LNCAP (cell line): ENCODE data around the gene OR4C6.

ENCODE experiments used
- TF ChIP-seq, protein P1 (sequence below): fragments of 450-650 bp; IDR thresholded peaks from 2 replicates; pipeline ENCODE4 v1.5.1; 2017; ENCODE audit warnings: mild to moderate bottlenecking

Gene OR4C6

DNA sequence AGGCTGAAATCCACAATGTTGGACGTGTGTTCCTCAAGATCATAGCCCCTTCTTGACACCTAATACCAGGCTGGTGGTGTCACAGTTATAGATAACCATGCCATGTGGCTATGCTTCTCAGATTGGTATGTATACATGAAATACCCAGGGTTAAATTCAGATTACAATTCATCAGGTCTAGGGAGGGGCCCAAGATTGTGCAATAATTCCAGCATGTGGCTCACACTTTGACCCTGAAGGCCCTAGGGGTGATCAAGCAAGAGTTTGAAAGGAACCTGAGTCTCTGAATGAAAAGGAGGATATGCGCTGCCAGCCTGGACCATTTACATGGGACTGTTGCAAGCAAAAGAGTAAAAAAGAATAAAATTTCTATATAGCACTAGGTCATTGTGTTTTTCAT lies 7.4 kb downstream of the OR4C6 start:
- TF ChIP-seq, protein P1, sequence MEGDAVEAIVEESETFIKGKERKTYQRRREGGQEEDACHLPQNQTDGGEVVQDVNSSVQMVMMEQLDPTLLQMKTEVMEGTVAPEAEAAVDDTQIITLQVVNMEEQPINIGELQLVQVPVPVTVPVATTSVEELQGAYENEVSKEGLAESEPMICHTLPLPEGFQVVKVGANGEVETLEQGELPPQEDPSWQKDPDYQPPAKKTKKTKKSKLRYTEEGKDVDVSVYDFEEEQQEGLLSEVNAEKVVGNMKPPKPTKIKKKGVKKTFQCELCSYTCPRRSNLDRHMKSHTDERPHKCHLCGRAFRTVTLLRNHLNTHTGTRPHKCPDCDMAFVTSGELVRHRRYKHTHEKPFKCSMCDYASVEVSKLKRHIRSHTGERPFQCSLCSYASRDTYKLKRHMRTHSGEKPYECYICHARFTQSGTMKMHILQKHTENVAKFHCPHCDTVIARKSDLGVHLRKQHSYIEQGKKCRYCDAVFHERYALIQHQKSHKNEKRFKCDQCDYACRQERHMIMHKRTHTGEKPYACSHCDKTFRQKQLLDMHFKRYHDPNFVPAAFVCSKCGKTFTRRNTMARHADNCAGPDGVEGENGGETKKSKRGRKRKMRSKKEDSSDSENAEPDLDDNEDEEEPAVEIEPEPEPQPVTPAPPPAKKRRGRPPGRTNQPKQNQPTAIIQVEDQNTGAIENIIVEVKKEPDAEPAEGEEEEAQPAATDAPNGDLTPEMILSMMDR: no peak

DNA sequence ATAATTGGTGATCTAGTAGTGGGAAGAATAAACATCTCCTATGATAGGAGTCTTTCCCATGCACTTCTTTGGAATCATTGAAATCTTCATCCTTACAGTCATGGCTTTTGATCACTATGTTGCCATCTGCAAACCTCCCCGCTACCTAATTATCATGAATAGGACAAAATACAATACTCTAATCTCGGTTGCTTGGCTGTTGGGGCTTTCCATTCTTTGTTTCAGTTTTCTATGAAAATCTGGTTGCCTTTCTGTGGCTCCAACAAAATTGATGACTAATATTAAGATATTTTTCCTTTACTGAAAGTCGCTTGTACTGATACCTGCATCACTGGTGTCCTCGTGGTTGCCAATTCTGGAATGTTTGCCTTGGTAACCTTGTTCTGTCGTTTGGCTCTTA lies 11.9 kb downstream of the OR4C6 start:
- TF ChIP-seq, protein P1: no peak

DNA sequence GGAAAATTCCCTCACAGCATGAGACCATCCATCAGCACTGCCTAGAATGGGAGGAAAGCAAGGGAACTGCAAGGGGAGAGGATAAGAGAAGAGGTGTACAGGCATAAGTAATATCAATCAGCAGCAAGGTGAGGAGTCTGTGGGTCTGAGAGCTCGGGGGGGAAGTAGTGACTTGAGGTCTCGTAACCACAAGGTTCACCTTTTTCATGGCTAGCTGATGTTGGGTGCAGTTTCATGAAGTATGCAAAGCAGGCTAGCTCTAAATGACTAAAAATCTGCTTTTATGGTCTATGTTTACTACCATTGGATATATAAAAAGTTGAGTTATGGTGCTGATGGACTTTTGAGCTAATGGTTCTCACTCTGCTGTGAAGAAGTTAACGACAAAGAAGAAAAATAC lies 35.8 kb downstream of the OR4C6 start:
- TF ChIP-seq, protein P1: no peak

DNA sequence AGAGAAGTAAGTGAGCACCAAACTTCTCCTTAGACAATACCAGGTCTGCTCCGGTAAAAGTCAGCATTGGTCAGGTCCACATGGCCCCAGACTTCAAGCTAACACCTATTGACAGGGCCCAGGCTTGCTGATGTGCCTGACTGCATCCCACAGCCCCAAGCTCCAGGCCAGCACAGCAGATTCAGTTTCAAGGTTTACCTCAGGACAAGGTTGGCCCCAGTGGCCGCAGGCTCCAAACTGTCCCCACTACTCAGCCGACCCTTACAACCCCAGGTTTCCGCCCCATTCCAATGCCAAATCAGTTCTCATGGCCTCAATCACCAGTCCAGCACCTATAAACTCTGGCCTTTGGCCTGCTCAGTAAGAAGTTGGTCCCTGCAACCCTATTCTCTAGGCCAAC lies 39.4 kb downstream of the OR4C6 start:
- TF ChIP-seq, protein P1: no peak

DNA sequence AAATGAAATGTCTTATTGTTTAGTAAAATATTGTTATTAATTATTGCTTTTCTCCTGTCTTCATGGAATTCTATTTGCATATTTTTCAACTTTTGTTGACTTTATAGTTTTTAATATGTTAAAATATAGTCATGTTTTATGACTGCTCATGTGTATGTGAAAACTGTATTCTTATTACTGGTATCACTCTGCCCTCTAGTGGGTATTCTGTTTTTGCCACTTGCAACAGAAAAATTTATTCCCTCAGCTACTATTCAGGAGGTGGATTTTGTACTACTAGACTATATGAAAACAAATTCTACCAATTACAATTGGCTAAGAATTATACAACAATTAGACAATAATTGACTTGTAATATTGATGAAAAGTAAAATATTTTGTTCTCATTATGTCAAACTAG lies 45.0 kb downstream of the OR4C6 start:
- TF ChIP-seq, protein P1: peak; percentile 73

DNA sequence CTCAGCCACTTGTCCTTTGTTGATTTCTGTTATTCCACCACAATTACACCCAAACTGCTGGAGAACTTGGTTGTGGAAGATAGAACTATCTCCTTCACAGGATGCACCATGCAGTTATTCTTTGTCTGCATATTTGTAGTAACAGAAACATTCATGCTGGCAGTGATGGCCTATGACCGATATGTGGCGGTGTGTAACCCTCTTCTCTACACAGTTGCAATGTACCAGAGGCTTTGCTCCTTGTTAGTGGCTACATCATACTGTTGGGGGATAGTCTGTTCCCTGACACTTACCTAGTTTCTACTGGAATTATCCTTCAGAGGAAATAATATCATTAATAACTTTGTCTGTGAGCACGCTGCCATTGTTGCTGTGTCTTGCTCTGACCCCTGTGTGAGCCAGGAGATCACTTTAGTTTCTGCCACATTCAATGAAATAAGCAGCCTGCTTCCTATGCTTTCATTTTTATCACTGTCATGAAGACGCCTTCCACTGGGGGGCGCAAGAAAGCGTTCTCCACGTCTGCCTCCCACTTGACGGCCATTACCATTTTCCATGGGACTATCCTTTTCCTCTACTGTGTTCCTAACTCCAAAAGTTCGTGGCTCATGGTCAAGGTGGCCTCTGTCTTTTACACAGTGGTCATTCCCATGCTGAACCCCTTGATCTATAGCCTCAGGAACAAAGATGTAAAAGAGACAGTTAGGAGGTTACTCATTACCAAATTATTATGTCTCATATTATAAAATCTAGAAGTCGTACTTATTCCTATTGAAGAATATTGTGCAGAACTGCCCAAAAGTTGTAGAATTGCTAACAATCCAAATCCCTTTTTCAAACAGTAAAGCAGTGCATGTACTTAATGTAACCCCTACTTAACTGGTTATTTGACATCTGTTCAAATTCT lies 53.2 kb downstream of the OR4C6 start:
- TF ChIP-seq, protein P1: peak; percentile 34; the same call in 1 of the 2 replicates
